Stimulated activated CD4-positive, alpha-beta T cell treated with anti-CD3 and anti-CD28 coated beads, TNF-alpha, amount 100 ng/mL, for 24 hours (primary cell): ENCODE data around the gene MAN1C1.
"Not testable (repeated sequence)": the region's sequence is repeated elsewhere in the genome, so short reads cannot be mapped to it uniquely, and the experiment has no call there.

ENCODE experiments used
- DNase-seq, 3 experiments: peaks; one replicate each; pipeline ENCODE4 v3.0.0-alpha.2; 2020; ENCODE audit warnings: low read depth in 3 of 3

MAN1C1 gene

GRCh38 chr1:25583519-25584370, 32.8 kb upstream of the MAN1C1 start:
- no peak for DNase-seq

- no peak for DNase-seq
Measured at GRCh38 chr1:25586181-25586588, 30.4 kb upstream of the MAN1C1 start.

- no peak for DNase-seq
Measured at GRCh38 chr1:25587290-25587689, 29.3 kb upstream of the MAN1C1 start.

GRCh38 chr1:25588224-25588623, 28.4 kb upstream of the MAN1C1 start:
- DNase-seq: not testable (repeated sequence)

- not testable (repeated sequence) for DNase-seq
Measured at GRCh38 chr1:25588786-25589185, 27.8 kb upstream of the MAN1C1 start.

- DNase-seq: no peak
Measured at GRCh38 chr1:25590096-25590824, 26.3 kb upstream of the MAN1C1 start.

- no peak for DNase-seq
Measured at GRCh38 chr1:25593861-25594260, 22.7 kb upstream of the MAN1C1 start.

GRCh38 chr1:25594971-25595370, 21.6 kb upstream of the MAN1C1 start:
- no peak for DNase-seq

- DNase-seq: not testable (repeated sequence)
Measured at GRCh38 chr1:25596641-25597040, 19.9 kb upstream of the MAN1C1 start.

- no peak for DNase-seq
Measured at GRCh38 chr1:25598879-25599278, 17.7 kb upstream of the MAN1C1 start.

- DNase-seq: no peak
Measured at GRCh38 chr1:25599969-25600610, 16.5 kb upstream of the MAN1C1 start.

GRCh38 chr1:25600971-25601699, 15.5 kb upstream of the MAN1C1 start:
- DNase-seq: not testable (repeated sequence)

- DNase-seq: not testable (repeated sequence)
Measured at GRCh38 chr1:25603779-25604538, 12.6 kb upstream of the MAN1C1 start.

GRCh38 chr1:25607123-25607522, 9.5 kb upstream of the MAN1C1 start:
- DNase-seq: no peak

GRCh38 chr1:25608488-25609178, 8.0 kb upstream of the MAN1C1 start:
- DNase-seq: peak; percentile 78 to 90 (median 89)

GRCh38 chr1:25609921-25610320, 6.7 kb upstream of the MAN1C1 start:
- no peak for DNase-seq

- no peak for DNase-seq
Measured at GRCh38 chr1:25610822-25611630, 5.6 kb upstream of the MAN1C1 start.

GRCh38 chr1:25611843-25612242, 4.7 kb upstream of the MAN1C1 start:
- no peak for DNase-seq

GRCh38 chr1:25612421-25612820, 4.2 kb upstream of the MAN1C1 start:
- no peak for DNase-seq

- DNase-seq: no peak
Measured at GRCh38 chr1:25613091-25613490, 3.5 kb upstream of the MAN1C1 start.
